ENCODE data around the gene RAB3GAP1. TPM values are rescaled to one million over a fixed set of nuclear protein-coding genes. Genes with fewer than 3 reads are reported as not detected.

Gene RAB3GAP1
- total and polyA plus RNA-seq, 7 donors, result 18.6 to 70.2 (median 54.5) TPM

- intact Hi-C loops (cut with DNase I), result no loop called here
- Histone ChIP-seq H3K4me1 (no peaks in the 10 kb centered on the region), H3K4me3 (no peak overlapping the region), H3K36me3 (peaks cover 18 to 81% (median 29%) of the 10 kb centered on the region in 4 donors), H3K27ac (no peak overlapping the region), H3K27me3 (no peaks in the 10 kb centered on the region), H3K9me3 (no peaks in the 10 kb centered on the region)
- DNase-seq, result no peak
- no peak for TF ChIP-seq EP300 (IDR thresholded peaks at IDR 0.05)
- no peak for TF ChIP-seq CTCF (IDR thresholded peaks at IDR 0.05)
- no peak for TF ChIP-seq POLR2A (IDR thresholded peaks at IDR 0.05)
- no peak for TF ChIP-seq POLR2AphosphoS5 (IDR thresholded peaks at IDR 0.05)
- 96 to 99% methylated on average over 3 of the region's 3 CpGs for WGBS, 2 donors
These were observed 105.8 kb downstream of the RAB3GAP1 start for GRCh38 chr2:135157856-135158255.

DNA sequence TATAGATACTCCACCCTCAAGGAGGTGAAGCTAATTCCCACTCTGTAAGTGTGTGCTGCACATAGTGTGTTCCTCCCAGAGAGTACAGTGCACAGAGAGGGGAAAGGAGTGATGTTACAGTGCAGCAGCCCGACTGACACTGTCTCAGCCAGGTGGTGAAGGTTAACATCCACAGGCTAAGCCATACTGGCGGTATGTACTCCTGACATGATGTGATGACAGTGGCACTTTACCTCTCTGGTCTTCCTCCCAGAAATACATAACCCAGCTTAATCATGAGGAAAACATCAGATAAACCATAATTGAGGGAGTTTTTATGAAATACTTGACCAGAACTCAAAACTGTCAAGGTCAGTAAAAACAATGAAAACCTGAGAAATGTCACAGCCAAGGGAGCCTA is 107.1 kb downstream of the RAB3GAP1 start:
- Histone ChIP-seq H3K36me3 (peaks cover 15 to 81% (median 28%) of the 10 kb centered on the region in 4 donors), H3K27me3 (no peaks in the 10 kb centered on the region), H3K4me1 (no peaks in the 10 kb centered on the region), H3K4me3 (no peak overlapping the region), H3K27ac (no peak overlapping the region), H3K9me3 (no peaks in the 10 kb centered on the region)
- DNase-seq, result no peak
- WGBS, 2 donors, result 92 to 98% methylated on average over 2 of the region's 2 CpGs
- TF ChIP-seq CTCF (IDR thresholded peaks at IDR 0.05) (no peak), POLR2A (IDR thresholded peaks at IDR 0.05) (no peak), EP300 (IDR thresholded peaks at IDR 0.05) (no peak)
- intact Hi-C loops (cut with DNase I), result no loop called here

GRCh38 chr2:135162377-135162776 is 110.3 kb downstream of the RAB3GAP1 start:
- no peak for TF ChIP-seq POLR2AphosphoS5 (IDR thresholded peaks at IDR 0.05)
- TF ChIP-seq EP300 (IDR thresholded peaks at IDR 0.05), result no peak
- no peak for TF ChIP-seq POLR2A (IDR thresholded peaks at IDR 0.05)
- TF ChIP-seq CTCF (IDR thresholded peaks at IDR 0.05), result no peak
- H3K4me1 ChIP-seq, result no peaks in the 10 kb centered on the region
- no peak overlapping the region for H3K4me3 ChIP-seq
- no peaks in the 10 kb centered on the region for H3K27me3 ChIP-seq
- 88 to 93% methylated on average over 5 of the region's 5 CpGs for WGBS, 2 donors
- peaks cover 0 to 83% (median 27%) of the 10 kb centered on the region in 4 donors for H3K36me3 ChIP-seq
- H3K27ac ChIP-seq, result no peak overlapping the region
- DNase-seq, result no peak
- intact Hi-C loops (cut with DNase I), result no loop called here
- H3K9me3 ChIP-seq, result no peaks in the 10 kb centered on the region

DNA sequence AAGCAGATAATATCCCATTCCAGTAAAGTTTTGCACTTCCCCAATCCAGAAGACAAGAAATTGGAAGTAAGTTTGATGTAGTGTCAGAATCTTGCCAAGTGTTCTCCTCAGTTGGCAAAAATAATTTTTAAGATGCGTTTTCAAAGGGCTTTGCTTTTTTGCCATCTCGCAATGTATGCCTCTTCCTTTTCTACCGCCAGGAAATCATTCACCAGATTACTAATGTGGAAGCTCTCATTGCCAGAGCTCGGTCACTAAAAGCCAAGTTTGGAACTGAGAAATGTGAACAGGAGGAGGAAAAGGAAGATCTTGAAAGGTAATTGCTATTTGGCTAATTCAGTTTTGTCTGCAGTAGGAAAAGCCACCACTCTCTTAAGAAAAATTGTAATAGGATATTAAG is 110.7 kb downstream of the RAB3GAP1 start:
- Histone ChIP-seq H3K36me3 (peaks cover 0 to 84% (median 27%) of the 10 kb centered on the region in 4 donors), H3K27me3 (no peaks in the 10 kb centered on the region), H3K9me3 (no peaks in the 10 kb centered on the region), H3K4me3 (no peak overlapping the region), H3K4me1 (no peaks in the 10 kb centered on the region), H3K27ac (no peak overlapping the region)
- WGBS, 2 donors, result 85 to 92% methylated on average over 4 of the region's 4 CpGs
- intact Hi-C loops (cut with DNase I), result no loop called here
- TF ChIP-seq CTCF (IDR thresholded peaks at IDR 0.05) (no peak), EP300 (IDR thresholded peaks at IDR 0.05) (no peak), POLR2A (IDR thresholded peaks at IDR 0.05) (no peak), POLR2AphosphoS5 (IDR thresholded peaks at IDR 0.05) (no peak)
- no peak for DNase-seq

DNA sequence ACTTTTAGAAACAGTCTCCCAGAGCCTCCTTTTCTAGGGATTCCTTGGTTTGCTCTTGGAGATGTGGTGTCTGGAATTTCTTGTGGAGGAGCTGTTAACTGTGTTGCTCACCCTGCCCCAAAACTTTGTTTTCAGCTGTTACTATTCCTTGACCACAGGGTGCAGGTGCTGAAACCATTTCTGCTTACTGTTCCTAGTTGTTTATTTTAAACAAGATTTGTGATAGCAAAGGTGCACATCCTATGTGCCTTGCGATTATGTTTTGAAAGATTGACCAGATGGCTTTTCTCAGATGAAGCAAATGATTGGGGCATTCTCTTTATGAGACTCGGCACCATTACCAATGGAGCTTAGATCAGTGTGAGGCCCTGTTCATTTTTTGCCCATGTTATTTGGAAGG is 111.2 kb downstream of the RAB3GAP1 start:
- intact Hi-C loops (cut with DNase I), result no loop called here
- Histone ChIP-seq H3K4me3 (no peak overlapping the region), H3K9me3 (no peaks in the 10 kb centered on the region), H3K4me1 (no peaks in the 10 kb centered on the region), H3K36me3 (peaks cover 2 to 84% (median 30%) of the 10 kb centered on the region in 4 donors), H3K27me3 (no peaks in the 10 kb centered on the region), H3K27ac (no peak overlapping the region)
- TF ChIP-seq CTCF (IDR thresholded peaks at IDR 0.05), result no peak
- no peak for TF ChIP-seq EP300 (IDR thresholded peaks at IDR 0.05)
- TF ChIP-seq POLR2AphosphoS5 (IDR thresholded peaks at IDR 0.05), result no peak
- TF ChIP-seq POLR2A (IDR thresholded peaks at IDR 0.05), result no peak
- no peak for DNase-seq
- 85 to 95% methylated on average over 2 of the region's 2 CpGs for WGBS, 2 donors

Data from sigmoid colon (tissue), 7 donors.